Measurements from ENCODE around the gene CTNNBL1.

DNA sequence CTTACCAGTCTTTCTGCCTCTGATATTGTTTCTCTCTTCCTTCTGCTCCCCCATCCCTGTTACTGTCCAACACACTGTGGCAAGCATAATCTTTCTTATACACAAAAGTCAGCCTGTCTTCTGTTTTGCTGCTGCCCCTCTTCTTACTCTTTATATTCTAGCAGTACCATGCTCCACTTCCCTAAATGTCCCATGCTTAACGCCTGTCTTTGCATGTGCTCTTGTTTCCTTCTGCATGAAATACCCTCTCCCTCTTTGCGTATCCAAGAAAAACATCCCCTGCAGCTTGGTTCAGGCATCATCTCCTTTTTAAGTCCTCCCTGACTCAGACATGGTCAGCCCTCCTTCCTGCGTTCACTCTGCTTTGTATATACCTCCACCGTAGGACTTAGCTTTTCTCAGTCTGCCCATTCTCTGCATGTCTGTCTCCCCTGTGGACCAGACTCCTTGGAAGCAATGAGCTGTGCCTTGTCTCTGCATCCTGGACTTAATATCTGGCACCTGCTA lies 103.9 kb downstream of the CTNNBL1 start:
- no peak for TF ChIP-seq REST (IDR thresholded peaks at IDR 0.05; ENCODE audit: insufficient read depth in 1 of 2, low read depth in 2 of 2, low read length in 1 of 2)
- TF ChIP-seq POLR2AphosphoS5 (IDR thresholded peaks at IDR 0.05; ENCODE audit: low read depth, low read length), result no peak
- no peak for TF ChIP-seq TCF7L2 (IDR thresholded peaks at IDR 0.05; ENCODE audit: low read depth, low read length)
- TF ChIP-seq, protein P1, sequence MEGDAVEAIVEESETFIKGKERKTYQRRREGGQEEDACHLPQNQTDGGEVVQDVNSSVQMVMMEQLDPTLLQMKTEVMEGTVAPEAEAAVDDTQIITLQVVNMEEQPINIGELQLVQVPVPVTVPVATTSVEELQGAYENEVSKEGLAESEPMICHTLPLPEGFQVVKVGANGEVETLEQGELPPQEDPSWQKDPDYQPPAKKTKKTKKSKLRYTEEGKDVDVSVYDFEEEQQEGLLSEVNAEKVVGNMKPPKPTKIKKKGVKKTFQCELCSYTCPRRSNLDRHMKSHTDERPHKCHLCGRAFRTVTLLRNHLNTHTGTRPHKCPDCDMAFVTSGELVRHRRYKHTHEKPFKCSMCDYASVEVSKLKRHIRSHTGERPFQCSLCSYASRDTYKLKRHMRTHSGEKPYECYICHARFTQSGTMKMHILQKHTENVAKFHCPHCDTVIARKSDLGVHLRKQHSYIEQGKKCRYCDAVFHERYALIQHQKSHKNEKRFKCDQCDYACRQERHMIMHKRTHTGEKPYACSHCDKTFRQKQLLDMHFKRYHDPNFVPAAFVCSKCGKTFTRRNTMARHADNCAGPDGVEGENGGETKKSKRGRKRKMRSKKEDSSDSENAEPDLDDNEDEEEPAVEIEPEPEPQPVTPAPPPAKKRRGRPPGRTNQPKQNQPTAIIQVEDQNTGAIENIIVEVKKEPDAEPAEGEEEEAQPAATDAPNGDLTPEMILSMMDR (IDR thresholded peaks at IDR 0.05), result no peak

All from Panc1 (cell line).